GM18873 (cell line): Measurements from ENCODE around the gene DBNDD2.

Source experiments
- ATAC-seq: cut with Tn5 transposase; IDR thresholded peaks from one replicate; pipeline ENCODE4 v1.9.1; 2021; ENCODE audit warnings: mild to moderate bottlenecking, moderate library complexity, moderate number of reproducible peaks; ENCODE audit not compliant: unreplicated experiment, low FRiP score

The DBNDD2 gene

GRCh38 chr20:45445805-45446562 lies 37.9 kb downstream of the DBNDD2 start:
- ATAC-seq, result no peak

GRCh38 chr20:45448270-45448669 lies 40.2 kb downstream of the DBNDD2 start:
- ATAC-seq, result no peak

GRCh38 chr20:45449528-45449927 lies 41.4 kb downstream of the DBNDD2 start:
- no peak for ATAC-seq

- no peak for ATAC-seq
Observed at GRCh38 chr20:45450097-45450818, 42.2 kb downstream of the DBNDD2 start.

GRCh38 chr20:45452238-45452637 lies 44.1 kb downstream of the DBNDD2 start:
- no peak for ATAC-seq

- ATAC-seq, result no peak
Observed at GRCh38 chr20:45452772-45453691, 44.9 kb downstream of the DBNDD2 start.

GRCh38 chr20:45456632-45457031 lies 48.5 kb downstream of the DBNDD2 start:
- ATAC-seq, result no peak

- no peak for ATAC-seq
Observed at GRCh38 chr20:45459606-45460005, 51.5 kb downstream of the DBNDD2 start.
